Dermis microvascular lymphatic vessel endothelial cell (primary cell): ENCODE data around the gene BCAM. TPM values are rescaled to one million over a fixed set of nuclear protein-coding genes. Genes with fewer than 3 reads are reported as not detected.
A peak's percentile ranks its signal among the peaks of the same experiment; 100 is the strongest.

ENCODE experiments used
- DNase-seq, 2 donors: peaks; one replicate each; pipeline versions ENCODE4 v3.0.0 to v3.0.0-alpha.2; 2010; ENCODE audit warnings: low read depth in 2 of 2
- total RNA-seq: library from RNA; depleted of rRNA; stranded (reverse); fragments of >200 nt; gene quantifications from 2 replicates; pipeline ENCODE4 v1.2.1, GENCODE V29; 2014

BCAM gene
- total RNA-seq, 1 donor from 2014 or later = 14.9 TPM

GRCh38 chr19:44789943-44790483, 18.9 kb upstream of the BCAM start:
- DNase-seq = no peak

GRCh38 chr19:44792281-44792680, 16.6 kb upstream of the BCAM start:
- DNase-seq = no peak

- no peak for DNase-seq
Measured at GRCh38 chr19:44794610-44795009, 14.3 kb upstream of the BCAM start.

- DNase-seq = no peak
Measured at GRCh38 chr19:44795398-44795987, 13.4 kb upstream of the BCAM start.

GRCh38 chr19:44796701-44797115, 12.2 kb upstream of the BCAM start:
- peak; percentile 61 for DNase-seq

- DNase-seq = no peak
Measured at GRCh38 chr19:44799627-44800346, 9.1 kb upstream of the BCAM start.

- peak; percentile 53 to 69 for DNase-seq
Measured at GRCh38 chr19:44800461-44800860, 8.4 kb upstream of the BCAM start.

GRCh38 chr19:44803442-44804428, 5.2 kb upstream of the BCAM start:
- DNase-seq = no peak

GRCh38 chr19:44806291-44806690, 2.6 kb upstream of the BCAM start:
- DNase-seq = no peak

GRCh38 chr19:44807162-44807561, 1.7 kb upstream of the BCAM start:
- DNase-seq = no peak

- DNase-seq = peak in 1 of 2 donors; percentile 63
Measured at GRCh38 chr19:44807652-44808462, 1.0 kb upstream of the BCAM start.

GRCh38 chr19:44809577-44810233, 802 bp downstream of the BCAM start:
- no peak for DNase-seq

- DNase-seq = no peak
Measured at GRCh38 chr19:44810234-44811121, 1.6 kb downstream of the BCAM start.

- no peak for DNase-seq
Measured at GRCh38 chr19:44811122-44811419, 2.2 kb downstream of the BCAM start.

- DNase-seq = no peak
Measured at GRCh38 chr19:44812142-44812718, 3.3 kb downstream of the BCAM start.

GRCh38 chr19:44813070-44813840, 4.4 kb downstream of the BCAM start:
- DNase-seq = no peak

- DNase-seq = no peak
Measured at GRCh38 chr19:44813841-44814470, 5.1 kb downstream of the BCAM start.

- no peak for DNase-seq
Measured at GRCh38 chr19:44814517-44814916, 5.6 kb downstream of the BCAM start.
